GM18507 (cell line): ENCODE data around the gene TACO1.

ENCODE experiments used
- DNase-seq: peaks from one replicate; pipeline ENCODE4 v3.0.0; 2011; ENCODE audit warnings: low read depth; ENCODE audit not compliant: insufficient read length; ENCODE audit errors: extremely low spot score
- FAIRE-seq: peaks from 2 replicates; lab custom pipeline; 2011; peaks lifted over from hg19 to GRCh38; lab: Jason Lieb, UNC

Gene TACO1

GRCh38 chr17:63634163-63634562 is 33.5 kb downstream of the TACO1 start:
- DNase-seq (no peak), FAIRE-seq (no peak)

- FAIRE-seq (no peak), DNase-seq (no peak)
Observed at GRCh38 chr17:63634816-63635215, 34.1 kb downstream of the TACO1 start.

- FAIRE-seq (no peak), DNase-seq (no peak)
Observed at GRCh38 chr17:63635290-63635689, 34.6 kb downstream of the TACO1 start.

- no peak for DNase-seq
- FAIRE-seq, result no peak
Observed at GRCh38 chr17:63635787-63636186, 35.1 kb downstream of the TACO1 start.

- DNase-seq, result no peak
- FAIRE-seq, result no peak
Observed at GRCh38 chr17:63639125-63639524, 38.4 kb downstream of the TACO1 start.

GRCh38 chr17:63640038-63640437 is 39.3 kb downstream of the TACO1 start:
- no peak for DNase-seq
- FAIRE-seq, result no peak

DNA sequence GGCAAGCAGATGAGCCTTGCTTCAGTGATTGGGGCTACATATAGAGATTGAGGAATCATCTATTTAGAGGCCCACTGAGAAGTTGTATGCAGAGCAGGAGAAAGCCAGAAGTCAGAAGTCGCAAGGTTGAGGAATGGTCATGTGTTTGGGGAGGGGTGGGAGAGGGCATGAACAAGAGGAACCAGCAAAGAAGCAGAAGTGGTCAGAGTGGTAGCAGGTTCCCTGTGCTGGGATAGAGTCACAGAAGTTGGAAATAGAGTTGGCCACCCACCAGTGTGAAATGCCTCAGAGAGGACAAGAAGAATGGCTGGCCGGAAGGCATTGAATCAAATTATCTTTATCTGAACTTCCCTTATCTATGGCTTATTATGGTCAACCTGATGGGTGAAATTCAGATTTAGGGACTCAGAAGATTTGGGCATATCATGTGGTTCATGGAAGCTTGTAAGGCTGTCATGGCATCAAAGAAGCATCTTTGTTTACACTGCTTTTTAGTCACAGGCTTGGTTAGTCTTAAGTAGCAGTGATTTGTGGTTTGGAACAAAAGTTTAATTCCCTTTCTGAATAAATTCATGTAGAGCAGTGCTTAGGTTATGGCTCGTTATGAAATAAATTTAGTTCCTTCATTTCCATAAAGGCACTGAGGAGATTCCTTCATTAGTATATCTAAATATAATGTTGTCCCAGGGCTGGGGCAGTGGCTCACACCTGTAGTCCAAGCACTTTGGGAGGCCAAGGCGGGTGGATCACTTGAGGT is 41.2 kb downstream of the TACO1 start:
- DNase-seq (no peak), FAIRE-seq (no peak)

GRCh38 chr17:63644846-63645245 is 44.2 kb downstream of the TACO1 start:
- no peak for FAIRE-seq
- DNase-seq, result no peak

GRCh38 chr17:63645775-63646487 is 45.2 kb downstream of the TACO1 start:
- FAIRE-seq, result no peak

GRCh38 chr17:63646488-63646806 is 45.8 kb downstream of the TACO1 start:
- DNase-seq (no peak), FAIRE-seq (peak; percentile 83)

More at GRCh38 chr17:63645775-63646487, 45.2 kb downstream of the TACO1 start:
- no peak for DNase-seq

- DNase-seq (no peak), FAIRE-seq (no peak)
Observed at GRCh38 chr17:63647065-63647725, 46.5 kb downstream of the TACO1 start.

DNA sequence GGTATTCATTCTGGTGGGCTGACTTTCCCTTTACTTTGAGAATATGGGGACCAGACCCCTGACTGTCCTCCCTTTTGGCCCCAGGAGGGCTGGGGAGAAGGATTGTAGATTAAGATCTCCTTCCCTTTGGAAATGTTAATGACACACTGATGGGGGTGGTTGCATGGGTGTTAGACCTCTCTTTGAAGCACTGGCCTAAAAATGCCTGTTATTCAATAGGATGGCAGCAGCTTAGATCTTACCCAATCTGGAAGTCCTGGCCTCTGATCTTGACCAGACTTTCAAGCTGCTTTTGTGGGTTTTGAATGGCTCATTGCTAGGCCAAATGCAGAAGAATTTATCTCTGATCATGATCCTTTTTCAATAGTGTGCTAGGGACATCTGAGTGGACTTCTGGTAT is 47.2 kb downstream of the TACO1 start:
- FAIRE-seq, result no peak
- no peak for DNase-seq

DNA sequence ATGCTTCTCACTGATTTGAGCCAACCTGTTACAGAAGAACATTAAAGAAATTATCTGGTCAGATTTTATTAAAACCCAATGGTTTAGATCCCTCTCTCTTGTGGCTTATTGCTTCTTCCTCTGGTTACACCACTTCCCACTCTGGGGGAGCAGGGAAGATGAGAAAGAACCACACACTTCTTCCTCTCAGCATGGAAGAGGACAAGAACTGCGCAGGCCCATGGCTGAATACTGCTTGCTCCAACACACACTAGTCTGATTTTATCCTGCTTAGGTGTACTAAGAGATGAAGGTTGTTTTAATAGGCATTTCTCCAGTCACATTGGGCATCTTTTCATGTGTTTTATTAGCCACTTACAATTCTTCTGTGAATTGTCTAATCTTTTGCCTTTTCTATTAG is 49.1 kb downstream of the TACO1 start:
- DNase-seq, result no peak
- FAIRE-seq, result no peak

DNA sequence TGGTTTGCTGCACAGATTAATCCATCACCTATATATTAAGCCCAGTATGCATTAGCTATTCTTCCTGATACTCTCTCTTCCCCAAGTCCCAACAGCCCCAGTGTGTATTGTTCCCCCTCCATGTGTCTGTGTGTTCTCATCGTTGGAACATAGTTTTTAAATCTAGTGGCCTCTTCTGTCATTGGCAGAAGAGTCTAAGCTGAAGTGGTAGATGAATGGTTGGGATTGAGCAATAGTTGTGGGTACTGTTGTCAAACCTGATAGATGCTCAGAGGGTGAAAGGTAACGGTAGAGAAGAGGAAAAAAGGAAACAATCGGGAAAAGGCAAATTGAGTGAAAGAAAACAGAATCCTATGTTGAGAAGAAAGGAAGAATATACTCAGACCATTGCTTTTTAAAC is 51.4 kb downstream of the TACO1 start:
- DNase-seq (no peak), FAIRE-seq (no peak)

DNA sequence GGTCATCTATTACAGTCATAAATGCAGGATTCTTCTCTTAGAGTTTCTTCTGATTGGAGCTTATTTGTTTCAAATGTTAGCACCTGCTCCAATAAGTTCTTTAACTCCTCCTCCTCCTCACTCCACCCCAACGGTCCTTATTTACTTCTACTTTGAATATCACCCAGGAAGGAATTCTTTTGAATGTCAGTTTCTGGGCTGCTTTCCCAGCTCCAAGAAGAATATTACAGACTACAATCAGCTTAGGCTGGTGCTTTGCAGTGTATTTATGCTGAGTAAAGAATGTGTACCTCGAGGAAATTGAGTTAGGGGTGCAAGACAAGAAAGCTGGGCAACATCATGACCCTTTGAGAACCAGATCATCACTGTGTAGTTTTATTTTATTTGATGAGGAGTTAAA is 52.4 kb downstream of the TACO1 start:
- FAIRE-seq (no peak), DNase-seq (no peak)

DNA sequence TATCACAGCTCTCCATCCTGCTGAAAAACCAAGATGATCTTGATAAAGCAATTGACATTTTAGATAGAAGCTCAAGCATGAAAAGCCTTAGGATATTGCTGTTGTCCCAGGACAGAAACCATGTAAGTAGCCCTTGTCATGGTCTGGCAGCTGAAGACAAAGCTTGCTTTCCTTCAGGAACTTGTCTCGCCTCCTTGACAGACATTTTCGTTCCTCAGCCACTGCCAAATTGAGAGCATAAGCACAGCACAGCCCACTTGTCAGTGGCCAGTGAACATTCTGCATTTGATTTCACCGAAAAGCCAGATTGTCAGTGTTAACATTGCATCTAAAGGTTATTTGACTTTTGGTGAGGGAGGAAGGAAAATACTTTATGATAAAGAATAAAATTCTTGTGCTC is 57.1 kb downstream of the TACO1 start:
- DNase-seq (no peak), FAIRE-seq (no peak)
